ENCODE results near the gene CDC42SE2.

DNA sequence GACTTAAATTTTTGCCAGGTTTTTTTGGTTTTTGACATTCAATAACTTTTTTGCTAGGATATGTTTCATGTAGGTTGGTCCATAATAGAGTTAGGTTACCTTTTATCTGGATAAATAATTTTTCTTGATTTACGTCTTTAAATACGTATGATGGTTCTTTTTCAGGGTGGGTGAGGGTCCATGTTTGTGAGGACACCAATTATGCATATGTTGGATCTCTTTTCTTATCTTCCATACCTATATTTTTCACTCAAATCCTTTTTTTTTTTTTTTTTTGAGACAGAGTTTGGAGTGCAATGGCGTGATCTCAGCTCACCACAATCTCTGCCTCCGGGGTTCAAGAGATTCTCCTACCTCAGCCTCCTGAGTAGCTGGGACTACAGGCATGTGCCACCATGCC is 17.3 kb upstream of the CDC42SE2 start:
- TF ChIP-seq SMC3 (IDR thresholded peaks at IDR 0.05; ENCODE audit: low read depth, low read length) = no peak
- TF ChIP-seq, protein P1, sequence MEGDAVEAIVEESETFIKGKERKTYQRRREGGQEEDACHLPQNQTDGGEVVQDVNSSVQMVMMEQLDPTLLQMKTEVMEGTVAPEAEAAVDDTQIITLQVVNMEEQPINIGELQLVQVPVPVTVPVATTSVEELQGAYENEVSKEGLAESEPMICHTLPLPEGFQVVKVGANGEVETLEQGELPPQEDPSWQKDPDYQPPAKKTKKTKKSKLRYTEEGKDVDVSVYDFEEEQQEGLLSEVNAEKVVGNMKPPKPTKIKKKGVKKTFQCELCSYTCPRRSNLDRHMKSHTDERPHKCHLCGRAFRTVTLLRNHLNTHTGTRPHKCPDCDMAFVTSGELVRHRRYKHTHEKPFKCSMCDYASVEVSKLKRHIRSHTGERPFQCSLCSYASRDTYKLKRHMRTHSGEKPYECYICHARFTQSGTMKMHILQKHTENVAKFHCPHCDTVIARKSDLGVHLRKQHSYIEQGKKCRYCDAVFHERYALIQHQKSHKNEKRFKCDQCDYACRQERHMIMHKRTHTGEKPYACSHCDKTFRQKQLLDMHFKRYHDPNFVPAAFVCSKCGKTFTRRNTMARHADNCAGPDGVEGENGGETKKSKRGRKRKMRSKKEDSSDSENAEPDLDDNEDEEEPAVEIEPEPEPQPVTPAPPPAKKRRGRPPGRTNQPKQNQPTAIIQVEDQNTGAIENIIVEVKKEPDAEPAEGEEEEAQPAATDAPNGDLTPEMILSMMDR (conservative IDR thresholded peaks at IDR 0.05; ENCODE audit: low read depth, low read length) = no peak
- TF ChIP-seq MAZ (IDR thresholded peaks at IDR 0.05; ENCODE audit: borderline replicate concordance, low read depth, low read length) = no peak
- no peak for TF ChIP-seq POLR2A (IDR thresholded peaks at IDR 0.05; ENCODE audit: low read depth, low read length)
